ENCODE measurements around the gene PLSCR1.
A peak's percentile ranks its signal among the peaks of the same experiment; 100 is the strongest.

PLSCR1 gene

DNA sequence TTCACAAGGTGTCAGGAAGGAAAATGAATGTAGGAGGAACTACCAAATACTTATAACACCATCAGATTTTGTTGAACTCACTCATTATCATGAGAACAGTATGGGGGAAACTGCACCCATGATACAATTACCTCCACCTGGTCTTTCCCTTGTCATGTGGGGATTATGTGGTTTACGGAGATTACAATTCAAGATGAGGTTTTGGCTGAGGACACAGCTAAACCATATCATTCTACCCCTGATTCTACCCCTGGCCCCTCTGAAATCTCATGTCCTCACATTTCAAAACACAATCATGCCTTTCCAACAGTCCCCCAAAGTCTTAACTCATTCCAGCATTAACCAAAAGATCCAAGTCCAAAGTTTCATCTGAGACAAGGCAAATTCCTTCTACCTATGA is 17.1 kb upstream of the PLSCR1 start:
- intact Hi-C loops (cut with micrococcal nuclease): no loop called here
- no peaks in the 10 kb centered on the region for H3K36me3 Mint-ChIP-seq (ENCODE audit: low read depth)
- H3K27ac Mint-ChIP-seq: no peak overlapping the region
- no peak overlapping the region for H3K4me3 Mint-ChIP-seq
- no peaks in the 10 kb centered on the region for H3K9me3 Mint-ChIP-seq
- peaks cover 12% of the 10 kb centered on the region for H3K4me1 Mint-ChIP-seq (ENCODE audit: low read depth)
- no peaks in the 10 kb centered on the region for H3K27me3 Mint-ChIP-seq

DNA sequence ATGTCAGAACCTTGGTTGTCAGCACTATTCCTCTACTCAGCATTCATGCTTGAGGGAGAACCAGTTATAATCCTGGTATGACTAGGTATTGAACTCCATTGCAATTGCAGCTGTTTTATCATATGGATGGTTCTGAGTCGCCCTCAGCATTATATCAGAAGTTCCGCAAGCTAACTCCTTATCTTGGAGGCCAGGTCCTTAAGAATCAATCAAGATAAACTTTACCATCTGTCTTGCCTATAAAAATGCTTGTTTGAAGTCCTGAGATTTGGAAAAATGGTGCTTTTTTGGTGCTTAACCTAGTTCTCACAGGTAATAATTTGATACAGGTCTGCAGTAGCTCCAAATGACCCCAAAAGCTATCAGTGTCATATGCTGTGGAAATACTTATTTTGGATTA is 16.3 kb upstream of the PLSCR1 start:
- H3K36me3 Mint-ChIP-seq (ENCODE audit: low read depth): no peaks in the 10 kb centered on the region
- H3K27me3 Mint-ChIP-seq: no peaks in the 10 kb centered on the region
- intact Hi-C loops (cut with micrococcal nuclease): no loop called here
- H3K27ac Mint-ChIP-seq: no peak overlapping the region
- H3K9me3 Mint-ChIP-seq: no peaks in the 10 kb centered on the region
- peaks cover 12% of the 10 kb centered on the region for H3K4me1 Mint-ChIP-seq (ENCODE audit: low read depth)
- no peak overlapping the region for H3K4me3 Mint-ChIP-seq

DNA sequence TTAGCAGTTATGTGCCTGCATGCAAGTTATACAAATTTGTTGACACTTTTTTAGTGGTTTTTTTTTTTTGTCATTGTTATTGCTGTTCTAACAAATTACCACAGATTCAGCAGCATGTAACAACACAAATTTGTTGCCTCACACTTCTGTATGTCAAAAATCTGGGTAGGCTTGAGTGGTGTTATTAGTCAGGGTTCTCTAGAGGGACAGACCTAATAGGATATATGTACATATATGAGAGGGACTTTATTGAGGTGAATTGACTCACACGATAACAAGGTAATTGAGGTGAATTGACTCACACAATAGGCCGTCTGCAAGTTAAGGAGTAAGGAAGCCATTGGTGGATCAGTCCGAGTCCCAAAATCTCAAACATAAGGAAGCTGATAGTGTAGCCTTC is 15.0 kb upstream of the PLSCR1 start:
- Mint-ChIP-seq H3K27ac (peak overlapping the region; percentile 50), H3K4me1 (ENCODE audit: low read depth) (peaks cover 15% of the 10 kb centered on the region), H3K27me3 (no peaks in the 10 kb centered on the region), H3K9me3 (no peaks in the 10 kb centered on the region), H3K4me3 (no peak overlapping the region), H3K36me3 (ENCODE audit: low read depth) (no peaks in the 10 kb centered on the region)
- intact Hi-C loops (cut with micrococcal nuclease): no loop called here

DNA sequence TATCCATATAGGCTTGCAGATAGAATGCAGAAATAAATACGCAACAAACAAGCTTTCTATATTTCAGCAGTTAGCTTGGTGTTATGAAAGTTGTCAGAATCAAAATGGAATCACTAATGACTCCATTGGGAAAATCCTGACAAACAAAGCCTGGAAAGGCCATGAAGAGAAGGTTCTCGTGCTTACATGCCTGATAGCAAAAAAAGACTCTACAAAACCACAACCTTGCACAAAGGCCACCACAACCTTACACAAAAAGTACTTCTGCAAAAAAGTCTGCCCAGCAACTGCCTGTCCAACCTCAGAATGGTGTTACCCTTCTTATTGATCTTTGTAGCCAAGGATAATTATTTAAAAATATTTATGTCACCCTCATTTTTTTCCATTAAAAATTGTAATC is 14.4 kb upstream of the PLSCR1 start:
- H3K4me3 Mint-ChIP-seq: no peak overlapping the region
- no peaks in the 10 kb centered on the region for H3K9me3 Mint-ChIP-seq
- H3K27me3 Mint-ChIP-seq: no peaks in the 10 kb centered on the region
- H3K36me3 Mint-ChIP-seq (ENCODE audit: low read depth): no peaks in the 10 kb centered on the region
- intact Hi-C loops (cut with micrococcal nuclease): no loop called here
- peaks cover 21% of the 10 kb centered on the region for H3K4me1 Mint-ChIP-seq (ENCODE audit: low read depth)
- H3K27ac Mint-ChIP-seq: peak overlapping the region; percentile 50

DNA sequence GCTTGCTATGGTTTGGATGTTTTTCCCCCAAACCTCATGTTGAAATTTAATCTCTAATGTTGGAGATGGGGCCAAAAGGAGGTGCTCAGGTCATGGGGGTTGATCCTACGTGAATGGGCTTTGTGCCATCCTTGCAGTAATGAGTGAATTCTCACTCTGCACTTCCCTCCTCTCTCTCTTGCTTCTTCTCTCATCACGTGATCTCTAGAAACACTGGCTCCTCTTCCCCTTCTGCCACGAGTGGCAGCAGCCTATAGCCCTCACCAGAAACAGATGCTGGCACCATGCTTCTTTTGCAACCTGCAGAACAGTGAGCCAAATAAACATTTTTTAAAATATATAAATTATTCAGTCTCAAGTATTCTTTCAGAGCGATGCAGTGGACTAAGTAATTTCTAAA is 13.3 kb upstream of the PLSCR1 start:
- Mint-ChIP-seq H3K36me3 (ENCODE audit: low read depth) (no peaks in the 10 kb centered on the region), H3K9me3 (no peaks in the 10 kb centered on the region), H3K4me1 (ENCODE audit: low read depth) (peaks cover 27% of the 10 kb centered on the region), H3K27ac (no peak overlapping the region), H3K4me3 (no peak overlapping the region), H3K27me3 (no peaks in the 10 kb centered on the region)
- intact Hi-C loops (cut with micrococcal nuclease): no loop called here

DNA sequence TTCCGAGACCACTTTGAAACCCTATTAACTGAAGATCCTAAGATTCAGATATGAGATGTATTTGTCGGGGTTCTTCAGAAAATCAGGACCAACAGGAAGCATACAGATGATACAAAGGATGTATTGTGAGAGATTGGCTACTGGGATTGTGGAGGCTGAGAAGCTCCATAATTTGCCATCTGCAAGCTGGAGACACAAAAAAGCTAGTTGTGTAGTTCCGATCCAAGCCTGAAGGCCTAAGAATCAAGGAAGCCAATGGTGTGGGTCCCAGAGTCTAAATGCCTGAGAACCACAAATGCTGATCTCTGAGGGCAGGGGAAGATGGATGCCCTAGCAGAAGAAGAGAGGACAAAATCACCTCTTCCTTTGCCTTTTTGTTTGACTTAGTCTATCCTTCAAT is 10.9 kb upstream of the PLSCR1 start:
- Mint-ChIP-seq H3K4me3 (no peak overlapping the region), H3K9me3 (no peaks in the 10 kb centered on the region), H3K4me1 (ENCODE audit: low read depth) (peaks cover 40% of the 10 kb centered on the region), H3K27ac (no peak overlapping the region), H3K27me3 (no peaks in the 10 kb centered on the region), H3K36me3 (ENCODE audit: low read depth) (no peaks in the 10 kb centered on the region)
- intact Hi-C loops (cut with micrococcal nuclease): no loop called here

DNA sequence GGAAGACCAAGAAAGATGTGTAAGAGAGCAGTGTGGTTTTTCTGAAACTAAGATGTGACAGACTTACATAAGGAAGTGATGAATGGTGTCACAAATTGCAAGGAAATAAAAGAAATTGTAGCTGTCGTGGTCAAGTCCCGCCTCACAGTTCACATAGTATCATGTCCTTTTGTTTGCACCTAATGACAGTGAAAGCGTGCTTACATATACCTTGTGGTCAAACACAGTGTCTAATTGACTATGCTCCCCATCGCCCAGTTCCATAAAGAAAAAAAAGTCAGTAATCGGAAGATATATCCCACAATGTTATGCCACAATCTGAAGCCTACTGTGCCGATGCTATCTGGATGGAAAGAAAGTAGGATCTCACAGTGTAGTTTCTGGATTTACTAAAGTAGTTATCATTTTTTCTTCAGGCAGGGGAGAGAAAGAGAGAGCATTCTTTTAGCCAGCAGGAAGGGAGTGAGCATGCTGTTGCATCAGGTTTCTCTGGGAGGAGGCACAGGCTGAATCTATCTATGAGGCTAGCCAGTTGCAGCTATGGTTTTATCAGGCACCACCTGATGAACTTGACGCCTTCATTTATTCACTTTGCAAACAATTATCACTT is 9.8 kb upstream of the PLSCR1 start:
- H3K27me3 Mint-ChIP-seq: no peaks in the 10 kb centered on the region
- intact Hi-C loops (cut with micrococcal nuclease): no loop called here

DNA sequence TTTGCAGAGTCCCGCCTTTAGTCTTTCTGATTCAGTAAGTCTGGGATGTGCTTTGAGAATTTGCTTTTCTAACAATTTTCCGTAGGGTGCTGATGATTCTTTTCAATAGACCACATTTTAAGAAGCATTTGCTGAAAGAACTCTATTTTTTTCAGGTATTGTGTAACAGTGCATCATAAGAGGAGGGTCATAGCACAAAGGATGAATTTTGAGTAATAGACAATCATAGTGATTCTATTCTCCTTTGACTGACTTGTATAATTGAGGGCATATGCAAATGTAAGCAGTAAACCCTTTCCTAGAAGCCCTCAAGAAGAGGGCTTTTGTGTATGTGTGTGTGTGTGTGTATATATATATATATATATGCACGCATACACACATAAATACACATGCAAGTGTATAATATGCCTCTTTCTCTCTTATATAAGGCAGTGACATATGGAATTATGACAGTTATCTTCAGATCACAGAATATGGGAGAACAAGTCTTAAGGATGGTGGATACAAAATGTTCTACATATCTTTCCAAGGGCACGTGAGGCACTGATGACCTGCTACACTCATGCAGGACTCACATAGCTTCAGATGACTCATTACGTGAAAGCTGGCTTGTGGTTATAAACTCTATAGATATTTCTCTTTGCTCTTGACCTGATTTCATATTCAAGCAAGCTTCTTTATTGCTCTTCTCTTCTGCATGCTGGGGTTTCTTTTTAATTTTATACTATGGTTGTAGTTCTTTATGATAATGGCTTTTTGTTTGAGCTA is 6.5 kb upstream of the PLSCR1 start:
- H3K4me3 Mint-ChIP-seq: no peak overlapping the region
- H3K27ac Mint-ChIP-seq: no peak overlapping the region
- intact Hi-C loops (cut with micrococcal nuclease): no loop called here
- peaks cover 36% of the 10 kb centered on the region for H3K4me1 Mint-ChIP-seq (ENCODE audit: low read depth)
- H3K36me3 Mint-ChIP-seq (ENCODE audit: low read depth): no peaks in the 10 kb centered on the region
- no peaks in the 10 kb centered on the region for H3K27me3 Mint-ChIP-seq
- H3K9me3 Mint-ChIP-seq: no peaks in the 10 kb centered on the region

More for the DNA sequence above, 9.8 kb upstream of the PLSCR1 start:
- H3K4me1 Mint-ChIP-seq (ENCODE audit: low read depth): peaks cover 47% of the 10 kb centered on the region
- no peak overlapping the region for H3K27ac Mint-ChIP-seq
- no peaks in the 10 kb centered on the region for H3K9me3 Mint-ChIP-seq
- no peaks in the 10 kb centered on the region for H3K36me3 Mint-ChIP-seq (ENCODE audit: low read depth)
- no peak overlapping the region for H3K4me3 Mint-ChIP-seq

DNA sequence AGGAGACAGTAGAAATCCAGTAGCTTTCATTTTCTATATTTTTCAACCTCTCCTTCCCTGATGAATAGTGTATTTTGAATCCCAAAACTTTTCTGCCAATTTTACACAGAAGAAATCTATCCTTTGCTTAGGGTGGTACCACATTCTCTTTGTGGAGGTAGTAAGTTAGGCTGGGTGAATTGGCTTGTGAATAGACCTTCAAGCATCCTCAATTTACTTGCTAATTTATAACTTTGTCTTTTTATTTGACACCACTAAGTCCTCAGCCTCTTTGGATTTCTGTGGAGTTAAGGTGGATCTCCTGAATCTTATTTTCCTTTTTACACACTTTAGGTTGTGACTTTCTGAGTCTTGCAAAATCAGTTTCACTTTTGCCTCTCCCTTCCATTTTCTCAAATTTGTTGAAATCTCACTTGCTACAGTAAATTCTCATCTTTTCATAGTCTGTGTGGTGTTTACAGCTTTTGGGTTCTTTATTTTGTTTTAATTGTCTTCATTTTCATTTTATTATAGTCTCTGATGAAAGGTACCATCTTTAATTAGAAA is 5.7 kb upstream of the PLSCR1 start:
- Mint-ChIP-seq H3K36me3 (ENCODE audit: low read depth) (no peaks in the 10 kb centered on the region), H3K4me1 (ENCODE audit: low read depth) (peaks cover 39% of the 10 kb centered on the region), H3K27ac (no peak overlapping the region), H3K9me3 (no peaks in the 10 kb centered on the region), H3K4me3 (no peak overlapping the region), H3K27me3 (no peaks in the 10 kb centered on the region)
- intact Hi-C loops (cut with micrococcal nuclease): no loop called here

DNA sequence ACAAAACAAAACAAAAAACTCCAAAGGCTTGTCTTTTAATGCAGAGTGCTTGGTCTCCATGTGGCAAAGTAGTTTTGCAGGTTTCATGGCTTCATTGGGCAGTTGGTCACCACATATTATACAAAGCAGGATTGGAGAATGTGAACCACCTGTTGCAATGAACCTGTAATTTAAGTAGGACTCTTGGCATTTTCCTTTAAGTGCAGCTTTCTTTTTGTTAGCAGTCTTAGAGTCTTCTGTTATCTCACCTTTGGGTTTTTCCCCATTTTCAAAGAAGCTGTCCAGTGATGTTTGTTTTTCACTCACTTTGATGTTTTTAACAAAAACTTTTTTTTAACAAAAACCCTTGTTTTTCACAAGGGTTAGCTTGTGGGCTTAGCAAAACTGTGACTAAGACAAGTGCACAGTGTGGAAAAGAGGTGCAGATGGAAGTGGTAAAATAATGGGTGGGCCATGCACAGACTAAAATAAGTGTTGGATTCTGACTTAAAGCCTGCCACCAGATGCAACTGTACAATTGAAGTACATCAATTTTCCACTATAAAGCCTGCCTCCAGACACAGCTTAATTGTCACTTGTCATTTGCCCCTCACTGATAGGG is 2.9 kb upstream of the PLSCR1 start:
- intact Hi-C loops (cut with micrococcal nuclease): no loop called here
- H3K27ac Mint-ChIP-seq: no peak overlapping the region
- H3K36me3 Mint-ChIP-seq (ENCODE audit: low read depth): peaks cover 6% of the 10 kb centered on the region
- H3K27me3 Mint-ChIP-seq: no peaks in the 10 kb centered on the region
- no peaks in the 10 kb centered on the region for H3K9me3 Mint-ChIP-seq
- peaks cover 45% of the 10 kb centered on the region for H3K4me1 Mint-ChIP-seq (ENCODE audit: low read depth)
- H3K4me3 Mint-ChIP-seq: no peak overlapping the region

DNA sequence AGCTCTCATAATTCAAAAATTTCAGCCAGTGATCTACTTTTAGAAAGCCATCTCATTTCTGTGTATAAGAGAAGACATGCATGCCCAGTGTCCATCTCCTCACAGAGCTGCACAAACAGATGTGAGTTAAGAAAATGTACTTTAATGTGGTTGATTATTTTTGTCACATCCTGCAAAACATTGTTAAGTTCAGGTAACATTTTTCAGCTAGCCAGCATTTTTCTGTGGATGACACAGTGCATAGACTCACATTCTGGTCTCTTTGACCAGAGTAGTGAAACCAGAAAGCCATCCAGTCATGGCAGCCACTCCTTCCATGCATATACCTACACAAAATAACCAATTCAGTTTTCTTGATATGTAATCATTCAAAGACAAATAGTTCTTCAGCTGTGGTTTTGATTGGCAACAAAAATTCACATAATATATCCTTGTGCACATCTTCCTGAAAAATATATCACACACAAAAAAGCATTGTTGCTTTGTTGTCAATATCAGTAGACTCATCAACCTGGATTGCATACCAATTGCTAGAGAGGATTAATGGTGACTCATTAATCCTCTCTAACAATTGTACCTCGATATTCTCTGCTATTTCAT is 2.1 kb upstream of the PLSCR1 start:
- H3K27ac Mint-ChIP-seq: no peak overlapping the region
- H3K36me3 Mint-ChIP-seq (ENCODE audit: low read depth): peaks cover 6% of the 10 kb centered on the region
- no peaks in the 10 kb centered on the region for H3K27me3 Mint-ChIP-seq
- H3K4me1 Mint-ChIP-seq (ENCODE audit: low read depth): peaks cover 52% of the 10 kb centered on the region
- no peak overlapping the region for H3K4me3 Mint-ChIP-seq
- intact Hi-C loops (cut with micrococcal nuclease): no loop called here
- H3K9me3 Mint-ChIP-seq: no peaks in the 10 kb centered on the region

DNA sequence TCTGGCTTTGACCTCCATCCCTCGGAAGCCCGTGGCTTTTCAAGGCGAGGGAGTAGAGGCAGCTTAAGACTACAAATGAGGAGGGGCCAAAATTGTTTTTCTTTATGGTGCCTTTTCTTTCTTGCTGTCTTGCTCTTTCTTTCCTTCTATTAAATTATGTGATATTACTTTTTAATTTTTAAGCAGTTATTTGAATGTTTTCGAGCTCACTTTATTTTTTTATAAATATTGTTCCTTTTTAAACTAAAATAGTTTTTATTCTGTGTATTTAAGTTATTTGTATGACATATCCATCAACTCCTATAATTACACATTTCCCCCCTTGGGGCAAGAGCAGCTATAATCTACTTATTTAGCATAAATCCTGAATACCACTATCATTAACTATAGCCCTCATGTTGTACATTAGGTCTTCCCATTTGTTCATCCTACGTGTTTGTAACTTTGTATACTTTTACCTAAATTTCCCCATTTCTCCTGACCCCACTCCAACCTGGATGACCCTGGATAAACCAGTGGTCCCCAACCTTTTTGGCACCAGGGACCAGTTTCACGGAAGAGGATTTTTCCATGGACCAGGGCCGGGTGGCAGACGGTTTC is 622 bp upstream of the PLSCR1 start:
- no peaks in the 10 kb centered on the region for H3K9me3 Mint-ChIP-seq
- H3K4me3 Mint-ChIP-seq: peak overlapping the region; percentile 83
- H3K27ac Mint-ChIP-seq: peak overlapping the region; percentile 95
- intact Hi-C loops (cut with micrococcal nuclease): loop anchor here (1.0 to 2.0 kb wide), 2 partner anchors 39 to 76 kb away; partner anchors contain the start of gene PLSCR2
- no peaks in the 10 kb centered on the region for H3K27me3 Mint-ChIP-seq
- peaks cover 48% of the 10 kb centered on the region for H3K4me1 Mint-ChIP-seq (ENCODE audit: low read depth)
- H3K36me3 Mint-ChIP-seq (ENCODE audit: low read depth): peaks cover 6% of the 10 kb centered on the region

DNA sequence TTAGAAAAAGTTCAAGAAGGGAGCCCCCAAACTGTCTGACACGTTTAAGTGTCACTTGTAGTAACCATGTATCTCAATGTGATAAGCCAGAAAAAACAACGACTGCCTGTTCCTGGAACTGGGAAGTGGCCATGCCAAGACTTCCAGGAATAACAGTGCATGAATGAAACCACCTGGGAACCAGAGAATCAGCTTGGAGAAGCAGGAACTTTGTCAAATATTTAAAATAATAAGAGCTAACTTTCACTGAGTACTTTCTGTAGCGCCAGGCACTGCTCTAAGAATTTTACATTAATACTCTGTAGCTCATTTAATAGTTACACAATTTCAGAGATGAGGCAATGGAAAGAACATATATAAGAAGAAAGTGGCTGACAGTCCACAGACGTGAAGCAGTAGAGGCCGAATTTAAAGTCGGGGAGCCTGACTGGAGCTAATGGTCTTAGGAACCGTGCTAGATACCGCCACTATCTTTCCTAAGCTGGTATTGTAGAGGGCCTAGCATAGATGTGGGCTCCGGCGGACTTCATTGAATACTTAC is 876 bp downstream of the PLSCR1 start:
- intact Hi-C loops (cut with micrococcal nuclease): loop anchor here (1.0 to 2.0 kb wide), 2 partner anchors 37 to 75 kb away; partner anchors contain the start of gene PLSCR2
- no peaks in the 10 kb centered on the region for H3K9me3 Mint-ChIP-seq
- H3K36me3 Mint-ChIP-seq (ENCODE audit: low read depth): peaks cover 6% of the 10 kb centered on the region
- no peaks in the 10 kb centered on the region for H3K27me3 Mint-ChIP-seq
- H3K4me1 Mint-ChIP-seq (ENCODE audit: low read depth): peaks cover 47% of the 10 kb centered on the region
- H3K4me3 Mint-ChIP-seq: peak overlapping the region; percentile 83
- peak overlapping the region; percentile 95 for H3K27ac Mint-ChIP-seq
